ENCODE measurements around the gene RBL1.

The RBL1 gene

DNA sequence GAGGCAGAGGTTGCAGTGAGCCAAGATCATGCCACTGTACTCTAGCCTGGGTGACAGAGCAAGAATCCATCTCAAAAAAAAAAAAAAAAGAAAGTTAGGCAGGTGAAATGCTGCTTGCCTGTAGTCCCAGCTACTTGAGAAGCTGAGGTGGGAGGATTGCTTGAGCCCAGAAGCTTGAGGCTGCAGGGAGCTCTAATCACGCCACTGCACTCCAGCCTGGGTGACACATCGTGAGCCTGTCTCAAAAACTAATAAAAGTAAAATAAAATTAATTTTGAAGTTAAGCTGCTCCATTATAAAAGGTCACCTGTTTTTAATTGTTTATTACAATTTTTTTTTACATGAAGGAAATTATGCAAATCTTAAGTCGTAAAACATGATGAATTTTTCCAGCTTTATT, 121.1 kb downstream of the RBL1 start:
- TF ChIP-seq, protein P1, sequence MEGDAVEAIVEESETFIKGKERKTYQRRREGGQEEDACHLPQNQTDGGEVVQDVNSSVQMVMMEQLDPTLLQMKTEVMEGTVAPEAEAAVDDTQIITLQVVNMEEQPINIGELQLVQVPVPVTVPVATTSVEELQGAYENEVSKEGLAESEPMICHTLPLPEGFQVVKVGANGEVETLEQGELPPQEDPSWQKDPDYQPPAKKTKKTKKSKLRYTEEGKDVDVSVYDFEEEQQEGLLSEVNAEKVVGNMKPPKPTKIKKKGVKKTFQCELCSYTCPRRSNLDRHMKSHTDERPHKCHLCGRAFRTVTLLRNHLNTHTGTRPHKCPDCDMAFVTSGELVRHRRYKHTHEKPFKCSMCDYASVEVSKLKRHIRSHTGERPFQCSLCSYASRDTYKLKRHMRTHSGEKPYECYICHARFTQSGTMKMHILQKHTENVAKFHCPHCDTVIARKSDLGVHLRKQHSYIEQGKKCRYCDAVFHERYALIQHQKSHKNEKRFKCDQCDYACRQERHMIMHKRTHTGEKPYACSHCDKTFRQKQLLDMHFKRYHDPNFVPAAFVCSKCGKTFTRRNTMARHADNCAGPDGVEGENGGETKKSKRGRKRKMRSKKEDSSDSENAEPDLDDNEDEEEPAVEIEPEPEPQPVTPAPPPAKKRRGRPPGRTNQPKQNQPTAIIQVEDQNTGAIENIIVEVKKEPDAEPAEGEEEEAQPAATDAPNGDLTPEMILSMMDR (IDR thresholded peaks at IDR 0.05; ENCODE audit: insufficient read depth, low read length), result no peak
- TF ChIP-seq POLR2AphosphoS5 (IDR thresholded peaks at IDR 0.05; ENCODE audit: low read depth), result no peak
- no peak for TF ChIP-seq GABPA (IDR thresholded peaks at IDR 0.05; ENCODE audit: low read depth)
- TF ChIP-seq, protein P2, sequence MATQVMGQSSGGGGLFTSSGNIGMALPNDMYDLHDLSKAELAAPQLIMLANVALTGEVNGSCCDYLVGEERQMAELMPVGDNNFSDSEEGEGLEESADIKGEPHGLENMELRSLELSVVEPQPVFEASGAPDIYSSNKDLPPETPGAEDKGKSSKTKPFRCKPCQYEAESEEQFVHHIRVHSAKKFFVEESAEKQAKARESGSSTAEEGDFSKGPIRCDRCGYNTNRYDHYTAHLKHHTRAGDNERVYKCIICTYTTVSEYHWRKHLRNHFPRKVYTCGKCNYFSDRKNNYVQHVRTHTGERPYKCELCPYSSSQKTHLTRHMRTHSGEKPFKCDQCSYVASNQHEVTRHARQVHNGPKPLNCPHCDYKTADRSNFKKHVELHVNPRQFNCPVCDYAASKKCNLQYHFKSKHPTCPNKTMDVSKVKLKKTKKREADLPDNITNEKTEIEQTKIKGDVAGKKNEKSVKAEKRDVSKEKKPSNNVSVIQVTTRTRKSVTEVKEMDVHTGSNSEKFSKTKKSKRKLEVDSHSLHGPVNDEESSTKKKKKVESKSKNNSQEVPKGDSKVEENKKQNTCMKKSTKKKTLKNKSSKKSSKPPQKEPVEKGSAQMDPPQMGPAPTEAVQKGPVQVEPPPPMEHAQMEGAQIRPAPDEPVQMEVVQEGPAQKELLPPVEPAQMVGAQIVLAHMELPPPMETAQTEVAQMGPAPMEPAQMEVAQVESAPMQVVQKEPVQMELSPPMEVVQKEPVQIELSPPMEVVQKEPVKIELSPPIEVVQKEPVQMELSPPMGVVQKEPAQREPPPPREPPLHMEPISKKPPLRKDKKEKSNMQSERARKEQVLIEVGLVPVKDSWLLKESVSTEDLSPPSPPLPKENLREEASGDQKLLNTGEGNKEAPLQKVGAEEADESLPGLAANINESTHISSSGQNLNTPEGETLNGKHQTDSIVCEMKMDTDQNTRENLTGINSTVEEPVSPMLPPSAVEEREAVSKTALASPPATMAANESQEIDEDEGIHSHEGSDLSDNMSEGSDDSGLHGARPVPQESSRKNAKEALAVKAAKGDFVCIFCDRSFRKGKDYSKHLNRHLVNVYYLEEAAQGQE (IDR thresholded peaks at IDR 0.05; ENCODE audit: insufficient replicate concordance, low read depth), result no peak
- TF ChIP-seq SPI1 (IDR thresholded peaks at IDR 0.05; ENCODE audit: borderline replicate concordance, low read depth), result no peak
- no peak overlapping the region for H3K27ac ChIP-seq (replicated peaks)
- no peak for DNase-seq (ENCODE audit: low read depth in 1 of 2, low spot score in 1 of 2)
- H3K27me3 ChIP-seq (ENCODE audit: insufficient read depth, poor library complexity, severe bottlenecking), result no peaks in the 10 kb centered on the region
- no peak overlapping the region for H3K4me3 ChIP-seq (replicated peaks; ENCODE audit: insufficient read depth, low read length)

DNA sequence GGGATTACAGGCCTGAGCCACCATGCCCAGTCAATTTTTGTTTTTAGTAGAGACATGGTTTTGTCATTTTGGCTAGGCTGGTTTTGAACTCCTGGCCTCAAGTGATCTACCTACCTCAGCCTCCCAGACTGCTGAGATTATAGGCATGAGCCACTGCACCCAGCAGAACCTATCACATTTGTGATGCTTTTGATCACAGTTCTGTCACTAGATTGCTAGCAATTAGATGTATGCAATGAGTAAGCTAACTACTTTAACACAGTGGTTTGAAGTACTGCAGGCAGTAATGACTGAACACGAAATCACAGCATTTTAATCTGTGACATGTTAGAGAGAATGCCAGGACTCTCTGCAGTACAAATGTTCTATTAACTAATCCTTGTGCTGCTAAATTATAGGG, 124.7 kb downstream of the RBL1 start:
- no peak for DNase-seq (ENCODE audit: low read depth in 1 of 2, low spot score in 1 of 2)
- TF ChIP-seq, protein P1 (IDR thresholded peaks at IDR 0.05; ENCODE audit: insufficient read depth, low read length), result no peak
- TF ChIP-seq POLR2AphosphoS5 (IDR thresholded peaks at IDR 0.05; ENCODE audit: low read depth) (no peak), GABPA (IDR thresholded peaks at IDR 0.05; ENCODE audit: low read depth) (no peak), SPI1 (IDR thresholded peaks at IDR 0.05; ENCODE audit: borderline replicate concordance, low read depth) (no peak)
- TF ChIP-seq, protein P2 (IDR thresholded peaks at IDR 0.05; ENCODE audit: insufficient replicate concordance, low read depth), result no peak

DNA sequence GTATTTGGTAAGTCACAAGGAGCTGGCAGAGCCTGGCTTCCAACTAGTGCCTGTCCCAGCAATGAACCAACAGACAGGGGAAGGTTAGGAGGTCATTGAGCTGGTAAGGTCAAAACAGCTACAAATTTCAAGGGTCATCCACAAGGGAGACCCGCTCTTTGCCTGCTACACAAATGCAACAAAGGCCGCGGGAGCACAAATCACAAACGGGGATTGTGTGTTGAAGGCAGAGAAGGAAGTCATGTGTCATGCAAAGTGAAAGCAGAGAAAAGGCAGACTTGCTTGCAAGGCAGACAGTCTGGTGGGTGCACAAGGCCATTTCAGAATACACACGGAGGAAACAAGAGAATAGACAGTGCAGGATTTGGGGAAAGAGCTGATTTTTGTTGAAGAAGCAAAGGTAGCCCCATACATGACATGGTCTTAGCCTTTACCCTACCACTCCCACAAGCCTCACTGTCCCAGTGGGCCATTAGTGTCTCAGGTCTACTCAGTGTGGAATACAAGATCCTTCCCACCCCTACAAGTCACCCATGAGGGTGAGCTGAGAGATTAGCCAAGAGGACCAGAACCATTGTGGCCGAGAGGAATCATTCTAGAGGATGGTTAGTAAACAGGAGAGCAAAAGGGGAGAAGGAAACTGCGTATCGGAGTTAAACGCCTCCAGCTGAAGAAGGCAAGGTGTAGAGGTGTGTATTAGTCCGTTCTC, 126.2 kb downstream of the RBL1 start:
- TF ChIP-seq POLR2AphosphoS5 (IDR thresholded peaks at IDR 0.05; ENCODE audit: low read depth) (no peak), SPI1 (IDR thresholded peaks at IDR 0.05; ENCODE audit: borderline replicate concordance, low read depth) (no peak), GABPA (IDR thresholded peaks at IDR 0.05; ENCODE audit: low read depth) (no peak)
- TF ChIP-seq, protein P2 (IDR thresholded peaks at IDR 0.05; ENCODE audit: insufficient replicate concordance, low read depth), result no peak
- TF ChIP-seq, protein P1 (IDR thresholded peaks at IDR 0.05; ENCODE audit: insufficient read depth, low read length), result no peak
- no peak overlapping the region for H3K4me3 ChIP-seq (replicated peaks; ENCODE audit: insufficient read depth, low read length)
- H3K27ac ChIP-seq (replicated peaks), result no peak overlapping the region
- DNase-seq (ENCODE audit: low read depth in 1 of 2, low spot score in 1 of 2), result no peak
- H3K27me3 ChIP-seq (ENCODE audit: insufficient read depth, poor library complexity, severe bottlenecking), result no peaks in the 10 kb centered on the region

More for the DNA sequence above, 124.7 kb downstream of the RBL1 start:
- Histone ChIP-seq H3K27me3 (ENCODE audit: insufficient read depth, poor library complexity, severe bottlenecking) (no peaks in the 10 kb centered on the region), H3K4me3 (replicated peaks; ENCODE audit: insufficient read depth, low read length) (no peak overlapping the region), H3K27ac (replicated peaks) (no peak overlapping the region)
